ENCODE data around the gene AMIGO1.

Gene AMIGO1

DNA sequence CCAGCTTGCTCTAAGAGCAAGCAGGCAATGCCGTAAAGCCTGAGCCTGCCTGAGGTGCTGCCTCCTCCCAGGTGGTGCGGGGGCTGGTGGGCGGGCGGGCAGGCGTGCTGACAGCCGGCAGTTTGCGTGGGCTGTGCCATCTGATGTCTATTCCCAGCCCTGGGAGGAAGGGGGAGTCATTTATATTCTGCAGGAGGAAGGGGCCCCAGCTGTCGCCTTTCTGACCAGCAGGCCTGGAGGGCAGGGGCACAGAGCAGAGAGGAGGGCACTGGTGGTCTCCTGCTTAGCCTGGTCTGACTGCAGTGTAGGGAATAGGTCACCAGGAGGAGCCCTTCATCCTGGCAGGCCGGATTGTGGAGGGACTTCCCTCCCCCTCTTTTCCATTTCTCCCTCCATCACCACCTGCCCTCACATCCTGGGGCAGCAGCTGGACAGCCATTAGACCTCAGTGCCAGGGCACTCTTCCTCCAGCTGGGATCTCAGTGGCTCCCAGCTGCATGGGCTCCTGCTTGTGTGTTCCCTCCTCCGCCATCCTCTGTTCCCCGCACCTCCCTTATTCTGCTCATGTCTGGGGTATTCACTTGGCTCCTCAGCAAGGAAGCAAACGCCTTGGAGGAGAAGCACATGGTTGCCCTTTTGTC is 11.2 kb downstream of the AMIGO1 start:
- Histone ChIP-seq H3K4me3 (ENCODE audit: low read depth, low read length) (no peak overlapping the region), H3K27me3 (replicated peaks) (no peaks in the 10 kb centered on the region), H3K36me3 (replicated peaks) (no peaks in the 10 kb centered on the region), H3K27ac (no peak overlapping the region)
- in situ Hi-C loops (cut with HindIII; ENCODE audit: low pct_ligation_motif_present, low sequenced_read_pairs) = no loop called here
- peak; percentile 29 for DNase-seq
- TF ChIP-seq, protein P1, sequence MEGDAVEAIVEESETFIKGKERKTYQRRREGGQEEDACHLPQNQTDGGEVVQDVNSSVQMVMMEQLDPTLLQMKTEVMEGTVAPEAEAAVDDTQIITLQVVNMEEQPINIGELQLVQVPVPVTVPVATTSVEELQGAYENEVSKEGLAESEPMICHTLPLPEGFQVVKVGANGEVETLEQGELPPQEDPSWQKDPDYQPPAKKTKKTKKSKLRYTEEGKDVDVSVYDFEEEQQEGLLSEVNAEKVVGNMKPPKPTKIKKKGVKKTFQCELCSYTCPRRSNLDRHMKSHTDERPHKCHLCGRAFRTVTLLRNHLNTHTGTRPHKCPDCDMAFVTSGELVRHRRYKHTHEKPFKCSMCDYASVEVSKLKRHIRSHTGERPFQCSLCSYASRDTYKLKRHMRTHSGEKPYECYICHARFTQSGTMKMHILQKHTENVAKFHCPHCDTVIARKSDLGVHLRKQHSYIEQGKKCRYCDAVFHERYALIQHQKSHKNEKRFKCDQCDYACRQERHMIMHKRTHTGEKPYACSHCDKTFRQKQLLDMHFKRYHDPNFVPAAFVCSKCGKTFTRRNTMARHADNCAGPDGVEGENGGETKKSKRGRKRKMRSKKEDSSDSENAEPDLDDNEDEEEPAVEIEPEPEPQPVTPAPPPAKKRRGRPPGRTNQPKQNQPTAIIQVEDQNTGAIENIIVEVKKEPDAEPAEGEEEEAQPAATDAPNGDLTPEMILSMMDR (IDR thresholded peaks at IDR 0.05; ENCODE audit: low read depth, low read length, missing control alignments) = peak; percentile 80

DNA sequence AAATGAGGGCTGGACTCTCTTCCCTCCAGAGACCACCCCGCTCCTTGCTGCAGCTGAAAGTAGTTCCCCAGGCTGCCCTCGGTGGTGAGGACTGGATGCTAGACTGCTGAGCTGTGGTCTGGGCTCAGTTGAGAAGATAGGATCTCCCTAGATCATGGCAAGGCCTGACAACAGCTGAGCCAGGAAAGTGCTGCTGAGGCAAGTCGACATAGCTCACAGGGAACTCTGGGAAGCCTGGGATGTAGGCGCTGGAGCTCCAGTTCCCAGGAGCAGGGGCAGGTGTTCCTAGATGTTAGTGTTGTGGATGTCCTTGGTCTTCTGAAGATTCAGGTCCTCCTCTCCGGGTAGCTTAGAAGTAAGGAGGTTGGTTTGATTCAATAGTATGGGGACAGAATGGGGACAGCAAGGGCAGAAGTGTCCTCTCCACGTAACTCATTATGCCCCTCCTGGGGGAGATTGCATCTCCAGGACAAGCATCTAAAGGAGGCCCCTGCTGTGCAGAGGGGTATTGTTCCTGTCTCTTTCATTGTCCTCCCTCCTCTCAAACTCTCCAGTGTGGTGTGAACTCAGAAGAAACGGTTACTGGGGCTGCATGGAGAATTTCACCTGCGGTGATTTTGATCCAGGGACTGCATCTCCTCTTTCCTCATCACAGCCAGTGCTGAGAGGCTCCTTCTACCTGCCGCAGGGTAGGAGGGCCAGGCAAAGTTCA is 11.9 kb downstream of the AMIGO1 start:
- Histone ChIP-seq H3K27me3 (replicated peaks) (no peaks in the 10 kb centered on the region), H3K36me3 (replicated peaks) (no peaks in the 10 kb centered on the region), H3K27ac (no peak overlapping the region), H3K4me3 (ENCODE audit: low read depth, low read length) (no peak overlapping the region)
- DNase-seq = no peak
- TF ChIP-seq, protein P1 (IDR thresholded peaks at IDR 0.05; ENCODE audit: low read depth, low read length, missing control alignments) = no peak
- in situ Hi-C loops (cut with HindIII; ENCODE audit: low pct_ligation_motif_present, low sequenced_read_pairs) = no loop called here

DNA sequence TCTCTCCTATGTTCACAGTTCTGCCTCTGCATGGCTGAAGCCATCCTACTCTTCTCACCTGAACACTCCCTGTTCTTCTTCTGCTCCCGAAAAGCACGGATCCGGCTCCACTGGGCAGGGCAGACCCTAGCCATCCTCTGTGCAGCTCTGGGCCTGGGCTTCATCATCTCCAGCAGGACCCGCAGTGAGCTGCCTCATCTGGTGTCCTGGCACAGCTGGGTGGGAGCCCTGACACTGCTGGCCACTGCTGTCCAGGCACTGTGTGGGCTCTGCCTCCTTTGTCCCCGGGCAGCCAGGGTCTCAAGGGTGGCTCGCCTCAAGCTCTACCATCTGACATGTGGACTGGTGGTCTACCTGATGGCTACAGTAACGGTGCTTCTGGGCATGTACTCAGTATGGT is 13.8 kb downstream of the AMIGO1 start:
- Histone ChIP-seq H3K4me3 (ENCODE audit: low read depth, low read length) (no peak overlapping the region), H3K27me3 (replicated peaks) (no peaks in the 10 kb centered on the region), H3K27ac (no peak overlapping the region), H3K36me3 (replicated peaks) (no peaks in the 10 kb centered on the region)
- no peak for DNase-seq
- TF ChIP-seq, protein P1 (IDR thresholded peaks at IDR 0.05; ENCODE audit: low read depth, low read length, missing control alignments) = no peak
- in situ Hi-C loops (cut with HindIII; ENCODE audit: low pct_ligation_motif_present, low sequenced_read_pairs) = no loop called here

DNA sequence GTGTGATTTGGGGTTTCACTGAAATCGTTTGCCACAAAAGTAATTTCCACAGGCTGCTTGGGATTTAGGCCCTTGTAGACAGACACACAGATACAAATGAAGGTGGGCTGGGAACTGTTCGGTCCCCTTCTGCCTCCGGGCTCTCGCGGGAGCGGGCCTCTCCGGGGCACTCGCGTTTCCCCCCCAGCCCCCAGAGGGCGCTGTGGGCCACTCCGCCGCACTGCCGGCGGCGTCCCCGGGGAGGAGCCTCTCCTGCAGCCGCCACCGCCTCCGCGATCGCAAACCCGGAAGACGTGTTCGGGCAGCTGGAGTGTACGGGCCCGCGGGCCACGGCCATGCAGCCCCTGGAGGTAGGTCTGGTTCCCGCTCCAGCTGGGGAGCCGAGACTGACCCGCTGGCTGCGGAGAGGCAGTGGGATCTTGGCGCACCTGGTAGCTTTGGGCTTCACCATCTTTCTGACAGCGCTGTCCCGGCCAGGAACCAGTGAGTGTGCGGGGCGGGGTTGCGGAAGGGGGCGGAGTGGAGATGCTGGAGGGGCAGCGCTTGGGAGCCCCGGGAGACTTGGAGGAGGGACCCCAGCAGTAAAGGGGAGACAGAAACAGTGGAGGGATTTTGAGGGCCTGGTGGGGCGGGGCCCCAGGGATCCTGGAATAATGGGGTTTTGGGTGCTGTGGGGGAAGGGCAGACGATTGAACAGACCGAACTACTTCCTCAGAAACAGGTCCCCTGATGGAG is 15.6 kb downstream of the AMIGO1 start, which contains the start of gene CYB561D1:
CYB561D1 (plus strand) TSS at position 290 of the 735 bp plus-strand sequence; CDS start at position 336, 46 bp downstream.
- Histone ChIP-seq H3K27ac (peak within 1 kb of the TSS; percentile 26), H3K4me3 (ENCODE audit: low read depth, low read length) (peak within 1 kb of the TSS; percentile 97), H3K36me3 (replicated peaks) (no peaks in the 10 kb centered on the region), H3K27me3 (replicated peaks) (no peaks in the 10 kb centered on the region)
- peak; percentile 66 for DNase-seq
- TF ChIP-seq, protein P1 (IDR thresholded peaks at IDR 0.05; ENCODE audit: low read depth, low read length, missing control alignments) = peak; percentile 79
- in situ Hi-C loops (cut with HindIII; ENCODE audit: low pct_ligation_motif_present, low sequenced_read_pairs) = no loop called here

- TF ChIP-seq, protein P1 (IDR thresholded peaks at IDR 0.05; ENCODE audit: low read depth, low read length, missing control alignments) = no peak
- in situ Hi-C loops (cut with HindIII; ENCODE audit: low pct_ligation_motif_present, low sequenced_read_pairs) = no loop called here
- H3K4me3 ChIP-seq (ENCODE audit: low read depth, low read length) = no peak overlapping the region
- no peak for DNase-seq
- peaks cover 3% of the 10 kb centered on the region for H3K36me3 ChIP-seq (replicated peaks)
- H3K27ac ChIP-seq = no peak overlapping the region
- no peaks in the 10 kb centered on the region for H3K27me3 ChIP-seq (replicated peaks)
Measured at GRCh38 chr1:109493227-109493626, 16.3 kb downstream of the AMIGO1 start.

All from brain microvascular endothelial cell (primary cell).